ENCODE results near the gene NME3.

NME3 gene

GRCh38 chr16:1776991-1777374 lies 5.6 kb upstream of the NME3 start:
- H3K4me1 Mint-ChIP-seq: peaks cover 20% of the 10 kb centered on the region
- H3K4me3 Mint-ChIP-seq: no peak overlapping the region

DNA sequence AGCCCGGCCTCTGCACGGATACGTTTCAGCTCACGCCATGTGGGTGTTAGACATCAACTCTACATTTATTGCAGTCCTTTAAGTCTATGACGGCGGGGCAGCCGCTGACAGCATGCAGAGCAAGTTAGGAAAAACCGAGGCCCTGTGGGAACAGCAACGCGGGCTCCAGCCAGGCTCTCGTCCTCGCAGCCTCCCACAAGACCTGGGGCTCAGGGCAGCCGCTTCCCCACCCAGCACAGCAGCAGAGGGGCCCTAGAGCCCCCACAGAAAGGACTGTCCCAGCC lies 5.3 kb upstream of the NME3 start:
- peak overlapping the region; percentile 69 for H3K27ac Mint-ChIP-seq
- TF ChIP-seq CTCF (IDR thresholded peaks at IDR 0.05): no peak
- peaks cover 20% of the 10 kb centered on the region for H3K4me1 Mint-ChIP-seq
- no peak for DNase-seq
- H3K4me3 Mint-ChIP-seq: no peak overlapping the region
- no peaks in the 10 kb centered on the region for H3K9me3 Mint-ChIP-seq
- H3K27me3 Mint-ChIP-seq (ENCODE audit: low read depth, poor library complexity): no peaks in the 10 kb centered on the region
- no peaks in the 10 kb centered on the region for H3K36me3 Mint-ChIP-seq (ENCODE audit: low read depth)

More at GRCh38 chr16:1776991-1777374, 5.6 kb upstream of the NME3 start:
- DNase-seq: no peak
- TF ChIP-seq CTCF (IDR thresholded peaks at IDR 0.05): no peak
- H3K36me3 Mint-ChIP-seq (ENCODE audit: low read depth): no peaks in the 10 kb centered on the region
- no peaks in the 10 kb centered on the region for H3K27me3 Mint-ChIP-seq (ENCODE audit: low read depth, poor library complexity)
- H3K9me3 Mint-ChIP-seq: no peaks in the 10 kb centered on the region
- peak overlapping the region; percentile 69 for H3K27ac Mint-ChIP-seq

DNA sequence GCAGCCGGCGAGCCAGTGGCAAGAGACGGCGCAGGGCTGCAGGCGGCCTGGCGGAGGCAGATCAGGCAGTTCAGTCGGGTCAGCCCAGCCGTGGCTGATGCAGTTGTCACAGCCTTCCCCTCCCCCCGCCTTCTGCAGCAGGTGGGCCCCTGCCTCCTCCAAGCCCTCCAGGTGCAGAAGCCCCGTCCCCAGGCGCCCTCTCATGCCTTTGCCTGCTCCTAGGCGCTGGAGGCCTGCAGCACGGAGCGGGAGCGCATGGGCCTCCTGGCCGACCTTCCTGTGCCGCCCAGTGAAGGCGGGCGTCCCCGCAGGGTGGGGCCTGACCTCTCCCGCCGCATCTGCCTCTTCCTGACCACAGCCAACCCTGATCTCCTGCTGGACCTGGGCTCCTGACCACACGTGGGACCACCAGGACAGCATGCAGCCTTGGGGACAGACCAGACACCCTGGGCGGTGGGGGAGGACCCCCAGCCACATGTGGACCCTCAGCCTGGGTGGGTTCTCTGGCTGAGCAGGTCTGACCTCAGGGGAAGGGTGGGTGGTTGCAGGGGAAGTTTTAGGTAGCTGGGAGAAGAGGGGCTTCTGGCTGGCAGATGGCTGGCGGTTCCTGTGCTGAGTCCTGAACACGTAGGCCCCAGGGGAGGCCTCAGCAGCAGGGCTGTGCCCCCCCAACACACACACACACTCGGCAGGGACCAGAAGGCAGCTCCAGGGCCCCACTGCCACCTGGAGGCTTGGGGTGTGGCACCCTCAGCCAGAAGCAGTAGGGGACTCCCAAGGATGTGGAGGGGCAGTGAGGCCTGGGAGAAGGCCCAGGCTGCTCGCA lies 4.7 kb upstream of the NME3 start:
- H3K36me3 Mint-ChIP-seq (ENCODE audit: low read depth): no peaks in the 10 kb centered on the region
- H3K4me1 Mint-ChIP-seq: peaks cover 14% of the 10 kb centered on the region
- H3K4me3 Mint-ChIP-seq: no peak overlapping the region
- H3K27me3 Mint-ChIP-seq (ENCODE audit: low read depth, poor library complexity): no peaks in the 10 kb centered on the region
- DNase-seq: no peak
- peak overlapping the region; percentile 69 for H3K27ac Mint-ChIP-seq
- TF ChIP-seq CTCF (IDR thresholded peaks at IDR 0.05): no peak
- H3K9me3 Mint-ChIP-seq: no peaks in the 10 kb centered on the region

GRCh38 chr16:1775006-1775845 lies 3.9 kb upstream of the NME3 start:
- H3K27me3 Mint-ChIP-seq (ENCODE audit: low read depth, poor library complexity): no peaks in the 10 kb centered on the region
- H3K27ac Mint-ChIP-seq: no peak overlapping the region
- no peaks in the 10 kb centered on the region for H3K36me3 Mint-ChIP-seq (ENCODE audit: low read depth)
- DNase-seq: no peak
- no peak overlapping the region for H3K4me3 Mint-ChIP-seq
- H3K4me1 Mint-ChIP-seq: peaks cover 13% of the 10 kb centered on the region
- H3K9me3 Mint-ChIP-seq: no peaks in the 10 kb centered on the region
- TF ChIP-seq CTCF (IDR thresholded peaks at IDR 0.05): no peak

GRCh38 chr16:1774448-1774780 lies 3.1 kb upstream of the NME3 start:
- Mint-ChIP-seq H3K27me3 (ENCODE audit: low read depth, poor library complexity) (no peaks in the 10 kb centered on the region), H3K36me3 (ENCODE audit: low read depth) (no peaks in the 10 kb centered on the region)
- no peak for TF ChIP-seq CTCF (IDR thresholded peaks at IDR 0.05)

More at GRCh38 chr16:1774448-1774780, 3.1 kb upstream of the NME3 start:
- Mint-ChIP-seq H3K4me1 (peaks cover 13% of the 10 kb centered on the region), H3K9me3 (no peaks in the 10 kb centered on the region), H3K4me3 (peak overlapping the region; percentile 96), H3K27ac (no peak overlapping the region)
- no peak for DNase-seq

Data from nephron progenitor cell (in vitro differentiated cells).